ENCODE data around the gene EN2.

EN2 gene

DNA sequence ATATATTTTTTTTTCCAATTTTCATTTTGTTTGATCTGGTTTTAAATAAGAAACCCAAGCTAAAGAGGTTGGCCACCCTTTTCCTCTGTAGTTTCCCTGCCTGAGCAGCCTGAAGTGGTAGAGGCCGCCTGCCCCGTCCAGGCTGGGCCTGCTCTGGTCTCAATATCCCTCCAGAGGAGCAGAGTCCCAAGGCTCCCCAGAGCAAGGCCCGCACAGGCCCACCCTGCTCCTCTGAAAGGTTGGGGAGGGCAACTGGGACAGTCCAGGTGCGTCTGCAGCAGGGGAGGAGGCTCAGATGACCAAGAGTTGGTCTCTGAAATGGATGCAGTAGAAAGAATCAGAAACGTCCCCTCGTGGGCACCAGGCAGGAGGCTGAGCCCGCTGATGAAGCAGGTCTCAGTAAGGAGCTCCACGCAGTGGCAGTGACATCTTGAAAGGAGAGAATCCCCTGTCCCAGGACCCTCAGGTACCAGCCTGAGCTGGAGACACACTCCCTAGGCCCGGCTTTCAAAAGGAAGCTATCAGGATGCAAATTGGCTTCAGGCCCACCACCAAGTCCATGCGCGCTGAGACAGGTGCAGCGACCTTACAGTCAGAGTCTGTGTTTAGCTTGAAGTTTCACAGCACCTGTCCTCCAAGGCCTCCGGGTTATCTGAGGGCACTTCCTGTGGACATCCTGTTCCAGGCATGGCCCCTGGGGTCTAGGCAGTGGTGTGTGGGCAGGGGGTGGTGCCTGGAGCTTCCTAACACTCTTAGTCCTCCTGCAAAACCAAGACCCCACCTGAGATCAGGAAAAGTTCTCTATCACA, 37.7 kb downstream of the EN2 start:
- TF ChIP-seq, protein P1, sequence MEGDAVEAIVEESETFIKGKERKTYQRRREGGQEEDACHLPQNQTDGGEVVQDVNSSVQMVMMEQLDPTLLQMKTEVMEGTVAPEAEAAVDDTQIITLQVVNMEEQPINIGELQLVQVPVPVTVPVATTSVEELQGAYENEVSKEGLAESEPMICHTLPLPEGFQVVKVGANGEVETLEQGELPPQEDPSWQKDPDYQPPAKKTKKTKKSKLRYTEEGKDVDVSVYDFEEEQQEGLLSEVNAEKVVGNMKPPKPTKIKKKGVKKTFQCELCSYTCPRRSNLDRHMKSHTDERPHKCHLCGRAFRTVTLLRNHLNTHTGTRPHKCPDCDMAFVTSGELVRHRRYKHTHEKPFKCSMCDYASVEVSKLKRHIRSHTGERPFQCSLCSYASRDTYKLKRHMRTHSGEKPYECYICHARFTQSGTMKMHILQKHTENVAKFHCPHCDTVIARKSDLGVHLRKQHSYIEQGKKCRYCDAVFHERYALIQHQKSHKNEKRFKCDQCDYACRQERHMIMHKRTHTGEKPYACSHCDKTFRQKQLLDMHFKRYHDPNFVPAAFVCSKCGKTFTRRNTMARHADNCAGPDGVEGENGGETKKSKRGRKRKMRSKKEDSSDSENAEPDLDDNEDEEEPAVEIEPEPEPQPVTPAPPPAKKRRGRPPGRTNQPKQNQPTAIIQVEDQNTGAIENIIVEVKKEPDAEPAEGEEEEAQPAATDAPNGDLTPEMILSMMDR (IDR thresholded peaks at IDR 0.05), result no peak

DNA sequence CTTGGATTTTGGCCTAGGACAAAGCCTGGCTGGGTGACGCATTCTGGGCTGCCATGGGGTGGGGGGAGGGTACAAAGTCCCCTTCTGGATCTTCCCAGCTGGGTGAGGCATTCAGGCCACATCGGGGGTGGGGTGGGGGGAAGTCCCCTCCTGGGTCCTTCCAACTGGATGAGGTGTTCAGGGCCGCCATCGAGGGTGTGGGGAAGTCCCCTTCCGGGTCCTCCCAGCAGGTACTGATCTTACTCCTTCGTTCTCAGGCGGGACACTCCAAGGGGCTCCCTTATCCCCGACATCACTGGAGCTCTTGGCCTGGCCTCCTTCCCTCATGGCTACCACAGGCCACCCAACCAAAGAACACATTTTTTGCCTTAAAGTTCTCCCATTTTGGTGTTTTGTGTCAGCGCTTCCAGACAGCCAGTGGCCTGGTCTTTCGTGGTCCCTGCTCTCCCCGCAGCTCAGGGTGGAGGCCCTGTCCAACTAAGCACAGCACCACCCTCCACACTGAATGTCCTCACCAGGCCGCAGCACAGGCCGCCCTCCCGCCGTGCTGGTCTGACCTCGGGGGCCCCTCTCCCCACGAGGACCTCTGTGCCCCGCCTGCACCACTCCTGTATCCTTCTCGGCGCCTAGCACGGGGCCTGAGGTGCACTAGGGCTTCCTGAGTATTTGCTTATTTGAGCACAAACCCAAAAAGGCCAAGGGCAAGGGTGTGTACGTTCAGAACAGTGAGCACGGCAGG, 38.5 kb downstream of the EN2 start:
- TF ChIP-seq, protein P1 (IDR thresholded peaks at IDR 0.05), result no peak

DNA sequence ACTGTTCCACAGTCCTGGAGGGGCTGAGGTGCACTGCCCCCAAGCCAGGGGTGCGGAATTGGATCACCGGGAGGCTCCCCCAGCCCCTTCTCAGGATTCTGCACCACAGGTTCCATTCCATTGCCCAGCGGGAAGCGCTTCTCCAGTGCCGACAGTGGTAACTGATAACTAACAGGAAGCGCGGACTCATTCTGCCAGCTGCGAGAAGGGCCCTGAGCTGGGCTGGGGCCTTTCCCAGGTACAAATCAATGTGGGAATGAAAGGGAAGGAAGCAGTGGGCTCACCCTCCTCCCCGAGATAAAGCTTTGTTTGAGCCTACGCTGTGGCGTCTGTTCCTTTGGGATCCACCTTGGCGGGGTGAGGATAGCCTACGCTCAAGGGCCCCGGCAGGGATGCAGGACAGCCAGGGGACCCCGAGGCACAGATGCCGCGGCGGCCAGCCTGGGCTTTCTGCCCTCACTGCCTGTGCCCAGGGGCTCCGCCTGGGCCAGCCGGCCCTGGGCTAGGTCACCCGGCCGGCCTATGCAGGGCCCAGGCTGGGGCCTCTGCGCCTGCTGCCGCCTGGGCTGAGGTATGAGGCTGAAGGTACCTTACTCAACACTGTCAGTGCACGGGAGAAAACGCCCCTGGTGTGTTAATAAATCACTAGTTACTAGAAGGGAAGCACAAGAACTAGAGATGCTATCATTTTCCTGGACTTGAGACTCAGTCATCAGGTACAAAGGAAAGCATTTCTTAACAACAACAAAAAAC, 39.4 kb downstream of the EN2 start:
- TF ChIP-seq, protein P1 (IDR thresholded peaks at IDR 0.05), result no peak

DNA sequence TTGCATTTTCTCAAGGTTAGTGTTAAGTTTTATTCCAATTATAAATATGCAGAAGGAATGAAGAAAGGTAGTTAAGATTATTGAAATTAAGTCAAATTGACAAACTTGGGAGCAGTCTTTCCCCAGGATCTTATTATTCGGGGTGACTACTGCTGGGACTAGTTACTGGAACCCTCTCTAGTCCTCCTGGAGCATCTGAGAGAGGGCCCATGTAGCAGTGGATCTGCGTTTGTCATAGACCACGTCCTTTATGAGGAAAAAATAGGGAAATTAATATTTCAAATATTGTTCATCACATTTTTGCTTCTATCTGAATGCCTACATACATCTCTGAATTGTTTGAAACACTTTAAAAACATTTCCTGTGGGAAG, 47.5 kb downstream of the EN2 start:
- TF ChIP-seq, protein P1 (IDR thresholded peaks at IDR 0.05), result no peak

GRCh38 chr7:155506854-155507337, 49.0 kb downstream of the EN2 start:
- TF ChIP-seq, protein P1 (IDR thresholded peaks at IDR 0.05), result no peak

GRCh38 chr7:155507576-155507975, 49.6 kb downstream of the EN2 start:
- TF ChIP-seq, protein P1 (IDR thresholded peaks at IDR 0.05), result no peak

Measured in LNCAP (cell line).